Ecto neural progenitor cell (in vitro differentiated cells): ENCODE measurements around the gene NDUFAF3.

Experiments used
- DNase-seq: peaks from one replicate; pipeline ENCODE4 v3.0.0-alpha.2; 2018; ENCODE audit warnings: low spot score

NDUFAF3 gene

GRCh38 chr3:49017971-49018706 is 3.8 kb upstream of the NDUFAF3 start, which contains the start of gene DALRD3:
Gene DALRD3, minus strand, starts transcription at chr3:49018580. Its CDS starts 16 bp downstream, at chr3:49018564.
- DNase-seq: peak; percentile 80

- DNase-seq: no peak
Observed at GRCh38 chr3:49018707-49019006, 3.3 kb upstream of the NDUFAF3 start.

- peak; percentile 42 for DNase-seq
Observed at GRCh38 chr3:49019941-49020329, 2.0 kb upstream of the NDUFAF3 start.

- peak; percentile 69 for DNase-seq
Observed at GRCh38 chr3:49020330-49021212, 1.4 kb upstream of the NDUFAF3 start.

DNA sequence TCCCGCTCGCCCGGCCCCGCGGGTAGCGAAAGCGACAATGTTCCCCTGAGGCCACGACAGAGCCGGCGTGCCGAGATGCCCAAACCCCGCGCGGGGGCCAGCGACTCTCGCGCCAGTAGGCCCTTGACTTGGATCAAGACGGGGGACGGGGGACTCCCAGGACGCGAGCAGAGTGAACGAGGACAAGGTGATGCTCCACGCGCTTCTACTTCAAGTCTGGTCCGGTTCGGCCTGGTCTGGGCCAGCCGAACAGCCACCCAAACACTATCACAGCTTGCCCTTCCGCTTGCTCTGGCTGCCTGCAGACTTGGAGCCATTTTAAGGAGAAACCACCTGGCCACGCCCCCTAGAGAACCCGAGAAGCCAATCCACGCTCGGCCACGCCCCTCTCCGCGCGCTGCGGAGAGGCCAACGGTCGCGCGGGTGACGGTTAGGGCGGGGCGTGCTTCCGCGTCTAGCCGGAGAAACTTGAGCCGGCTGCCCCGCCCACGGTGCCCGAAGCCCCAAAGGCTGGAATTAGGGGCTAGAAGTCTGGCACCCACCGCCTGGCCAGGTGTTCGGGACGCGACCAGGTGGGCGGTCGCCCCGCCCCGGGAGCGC is 608 bp upstream of the NDUFAF3 start:
- peak; percentile 98 for DNase-seq

DNA sequence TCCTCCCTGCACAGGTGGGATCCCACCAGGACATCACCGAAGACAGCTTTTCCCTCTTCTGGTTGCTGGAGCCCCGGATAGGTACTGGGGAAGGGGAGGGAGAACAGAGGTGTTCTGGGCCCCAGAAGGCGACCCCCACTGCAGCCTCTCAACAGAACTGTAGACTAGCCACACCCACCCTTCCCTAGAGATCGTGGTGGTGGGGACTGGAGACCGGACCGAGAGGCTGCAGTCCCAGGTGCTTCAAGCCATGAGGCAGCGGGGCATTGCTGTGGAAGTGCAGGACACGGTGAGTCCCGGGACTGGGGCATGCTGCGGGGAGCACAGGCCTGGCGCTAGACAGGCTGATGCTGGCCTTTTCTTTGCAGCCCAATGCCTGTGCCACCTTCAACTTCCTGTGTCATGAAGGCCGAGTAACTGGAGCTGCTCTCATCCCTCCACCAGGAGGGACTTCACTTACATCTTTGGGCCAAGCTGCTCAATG is 809 bp downstream of the NDUFAF3 start:
- peak; percentile 46 for DNase-seq

GRCh38 chr3:49023775-49024174 is 1.9 kb downstream of the NDUFAF3 start:
- no peak for DNase-seq

GRCh38 chr3:49024449-49024848 is 2.5 kb downstream of the NDUFAF3 start:
- no peak for DNase-seq

GRCh38 chr3:49025005-49025792 is 3.3 kb downstream of the NDUFAF3 start:
- DNase-seq: no peak

DNA sequence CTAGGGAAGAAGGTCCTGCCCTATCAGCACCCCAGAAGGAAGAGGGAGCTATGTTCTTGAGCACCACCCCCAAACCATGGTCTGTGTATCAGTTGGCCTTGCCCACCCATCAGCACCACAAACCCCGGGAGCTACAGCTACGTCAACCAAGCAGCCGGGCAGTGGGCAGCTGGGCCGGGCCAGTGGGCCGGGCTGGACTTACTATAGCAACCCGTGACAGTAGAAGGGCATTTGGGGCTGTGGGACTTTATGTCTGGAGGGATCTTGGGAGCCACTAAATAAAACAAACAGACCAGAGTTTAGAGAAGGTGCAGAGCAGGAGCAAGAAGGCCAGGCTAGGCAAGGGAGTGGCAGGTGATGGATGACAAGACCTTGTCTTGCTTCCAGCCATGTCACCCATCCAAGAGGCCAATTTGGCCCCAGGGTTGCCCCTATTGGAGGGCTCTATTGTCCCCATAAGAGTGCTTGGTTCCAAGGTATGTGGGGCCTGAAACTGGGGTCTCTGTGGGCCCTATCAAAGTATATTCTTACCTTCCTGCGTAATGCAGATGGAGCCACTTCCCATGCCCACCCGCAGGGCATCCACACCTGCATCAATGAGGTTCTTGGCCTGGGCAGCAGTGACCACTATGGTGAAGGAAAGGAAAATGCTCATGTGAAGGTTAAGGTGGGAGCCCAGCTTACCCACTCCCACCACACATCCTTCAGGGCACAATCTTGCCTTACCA is 4.0 kb downstream of the NDUFAF3 start:
- no peak for DNase-seq

- DNase-seq: no peak
Observed at GRCh38 chr3:49026536-49026935, 4.6 kb downstream of the NDUFAF3 start.

DNA sequence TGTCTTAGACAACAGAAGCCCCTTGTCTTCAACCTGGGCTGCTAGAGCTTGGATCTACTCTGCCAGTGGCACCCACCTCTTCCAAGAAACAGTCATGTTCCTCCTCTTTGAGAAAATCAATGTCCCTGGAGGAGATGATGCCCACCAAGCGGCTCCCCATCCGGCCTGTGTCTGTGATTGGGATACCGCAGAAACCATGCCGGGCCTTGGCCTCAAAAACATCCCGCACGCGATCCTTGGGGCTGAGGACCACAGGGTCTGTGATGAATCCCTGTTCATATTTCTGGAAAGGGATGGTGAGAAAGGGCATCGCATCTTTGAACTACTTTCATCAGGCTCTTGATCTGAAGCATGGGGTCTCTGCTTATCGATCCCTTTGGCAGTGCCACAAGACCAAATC is 5.7 kb downstream of the NDUFAF3 start:
- no peak for DNase-seq

- DNase-seq: no peak
Observed at GRCh38 chr3:49028298-49028672, 6.4 kb downstream of the NDUFAF3 start.

DNA sequence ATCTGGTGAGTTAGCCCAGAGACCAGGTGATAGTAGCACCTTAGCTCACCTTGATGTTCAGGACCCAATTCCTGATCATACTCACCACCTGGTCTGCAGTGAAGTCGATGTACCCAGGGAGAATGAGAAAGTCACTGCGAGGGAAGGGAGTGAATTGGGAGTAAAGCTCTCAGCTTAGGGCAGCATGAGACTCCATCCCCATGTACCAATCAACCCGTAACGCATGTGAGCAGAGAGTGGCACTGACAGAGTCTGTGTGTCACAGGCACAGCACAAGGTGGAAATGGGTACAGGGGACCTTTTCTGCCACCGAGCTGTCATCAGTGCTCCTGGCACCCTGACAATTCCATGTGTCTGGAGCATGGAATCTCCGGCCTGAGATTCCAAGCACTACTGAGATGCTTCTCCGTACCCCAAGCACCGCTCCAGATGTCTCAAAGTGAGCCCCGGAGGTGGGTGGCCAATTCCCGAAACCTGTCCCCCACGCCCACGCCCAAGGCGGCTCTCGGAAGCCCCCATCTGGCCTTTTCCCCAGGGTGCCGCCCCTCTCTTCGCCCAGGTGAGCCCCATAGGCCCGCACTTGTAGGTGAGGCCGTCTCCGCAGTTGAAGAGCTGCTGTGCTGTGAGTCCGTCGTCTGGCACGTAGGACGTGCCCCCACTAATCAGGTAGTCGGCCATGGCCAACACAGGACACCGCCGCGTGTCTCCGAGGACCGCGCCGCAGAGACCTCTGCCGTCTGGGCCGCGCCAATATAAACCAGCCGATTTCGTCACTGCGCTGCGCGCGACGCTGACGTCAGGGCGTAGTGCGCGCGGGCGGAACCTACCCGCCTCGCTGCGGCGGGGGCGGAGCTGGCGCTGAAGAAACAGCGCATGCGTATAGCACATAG is 7.0 kb downstream of the NDUFAF3 start, which contains the start of gene IMPDH2:
TSS of gene IMPDH2 (minus strand) at position 726 of the 890 bp plus-strand sequence. CDS start at position 678, 48 bp downstream.
- peak; percentile 95 for DNase-seq

DNA sequence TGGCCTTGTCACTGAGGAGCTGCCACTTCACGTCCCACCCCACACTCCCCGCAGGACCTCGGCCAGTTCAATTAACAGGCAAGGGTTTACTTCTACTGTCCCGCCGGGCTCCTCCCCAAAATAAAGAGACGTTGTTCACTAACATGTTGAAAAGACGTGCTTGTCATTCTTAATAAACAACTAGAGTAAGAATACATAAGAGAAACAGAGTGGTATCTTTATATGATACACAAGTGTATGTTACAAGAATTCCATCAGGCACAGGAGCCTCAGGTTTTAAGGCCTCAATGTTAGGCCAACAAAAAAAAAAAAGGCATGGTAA is 7.6 kb downstream of the NDUFAF3 start:
- DNase-seq: no peak

DNA sequence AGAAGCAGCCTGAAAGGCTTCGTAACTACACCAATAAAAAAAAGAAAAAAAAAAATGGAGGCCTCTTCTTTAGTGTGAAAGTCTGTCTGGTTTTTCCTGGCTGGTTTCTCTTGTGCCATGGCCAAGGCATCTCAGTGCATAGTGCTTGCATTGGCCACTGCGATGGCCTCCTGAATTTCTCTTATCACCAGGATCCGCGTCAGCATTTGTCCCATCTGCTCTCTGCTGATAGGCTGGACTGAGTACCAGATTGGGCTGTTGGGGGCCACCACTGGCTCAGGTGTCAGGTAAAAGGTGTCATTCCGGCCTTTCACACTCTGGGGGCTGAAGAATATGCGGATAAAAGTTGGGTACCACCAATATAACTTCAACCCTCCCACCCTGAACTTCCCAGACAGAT is 8.4 kb downstream of the NDUFAF3 start:
- no peak for DNase-seq

- DNase-seq: no peak
Observed at GRCh38 chr3:49032646-49033304, 10.9 kb downstream of the NDUFAF3 start.

GRCh38 chr3:49034650-49035049 is 12.7 kb downstream of the NDUFAF3 start:
- no peak for DNase-seq

GRCh38 chr3:49035281-49035680 is 13.4 kb downstream of the NDUFAF3 start:
- no peak for DNase-seq

DNA sequence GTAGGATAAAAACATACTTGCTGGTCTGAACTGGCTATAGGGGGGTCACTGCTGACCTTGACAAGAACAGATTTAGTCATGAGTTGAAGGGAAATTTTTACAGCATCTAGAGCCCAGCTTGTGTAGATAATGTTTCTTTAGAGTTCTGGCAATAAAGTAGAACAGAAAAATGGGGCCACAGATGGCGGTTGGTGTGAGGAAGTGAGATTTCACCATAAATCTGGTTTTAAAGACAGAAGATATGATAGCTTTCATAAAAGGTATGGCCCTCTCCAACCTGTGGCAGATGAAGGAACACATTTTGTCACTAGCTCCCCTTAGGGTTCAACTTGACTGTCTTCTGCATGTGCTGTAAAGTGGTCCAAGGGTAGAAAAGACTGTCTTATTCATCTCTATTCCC is 31.6 kb downstream of the NDUFAF3 start:
- no peak for DNase-seq
